HepG2 (cell line): ENCODE measurements around the gene ACSF3. TPM values are rescaled to one million over a fixed set of nuclear protein-coding genes. Genes with fewer than 3 reads are reported as not detected.

Experiments used
- DPF2 ChIP-seq: sonication (generic); formaldehyde crosslinking; IDR thresholded peaks from 2 replicates; pipeline ENCODE4 v1.4.0; 2020; ENCODE audit warnings: mild to moderate bottlenecking, low read depth, missing genetic modification reagents, borderline replicate concordance
- GABPA ChIP-seq, 2 experiments: IDR thresholded peaks; 2 replicates each; pipeline ENCODE4 v1.6.1; 2011 to 2016; ENCODE audit warnings: low read depth in 2 of 2, low read length in 1 of 2, missing biosample characterization in 1 of 2, missing genetic modification characterization in 1 of 2
- HNF4A ChIP-seq: sonication (generic); formaldehyde crosslinking; IDR thresholded peaks from 2 replicates; pipeline ENCODE4 v1.4.0; 2020; ENCODE audit warnings: missing genetic modification reagents
- IKZF1 ChIP-seq: fragments of 450-650 bp; IDR thresholded peaks from 2 replicates; pipeline ENCODE4 v1.7.1; 2016
- KDM5B ChIP-seq: sonication (generic); formaldehyde crosslinking; IDR thresholded peaks from 2 replicates; pipeline ENCODE4 v1.4.0; 2020; ENCODE audit warnings: missing genetic modification reagents, mild to moderate bottlenecking, borderline replicate concordance
- MTA1 ChIP-seq: sonication (generic); formaldehyde crosslinking; IDR thresholded peaks from 2 replicates; pipeline ENCODE4 v1.4.0; 2020; ENCODE audit warnings: missing genetic modification reagents, mild to moderate bottlenecking, borderline replicate concordance
- PITX1 ChIP-seq: sonication (generic); formaldehyde crosslinking; IDR thresholded peaks from 2 replicates; pipeline ENCODE4 v1.5.1; 2020; ENCODE audit warnings: mild to moderate bottlenecking, missing genetic modification reagents
- POGZ ChIP-seq: sonication (generic); formaldehyde crosslinking; IDR thresholded peaks from 2 replicates; pipeline ENCODE4 v1.4.0; 2020; ENCODE audit warnings: mild to moderate bottlenecking, missing genetic modification reagents
- RFX3 ChIP-seq: IDR thresholded peaks from 2 replicates; pipeline ENCODE4 v1.6.1; 2016; ENCODE audit warnings: missing biosample characterization, missing genetic modification reagents
- SP4 ChIP-seq: sonication (generic); formaldehyde crosslinking; IDR thresholded peaks from 2 replicates; pipeline ENCODE4 v1.8.1; 2023; ENCODE audit warnings: mild to moderate bottlenecking, missing genetic modification reagents
- SRF ChIP-seq: IDR thresholded peaks from 2 replicates; pipeline ENCODE4 v1.6.1; 2011; ENCODE audit warnings: mild to moderate bottlenecking, low read depth, low read length, moderate library complexity
- YEATS2 ChIP-seq: sonication (generic); formaldehyde crosslinking; IDR thresholded peaks from 2 replicates; pipeline ENCODE4 v1.4.0; 2020; ENCODE audit warnings: missing genetic modification reagents, borderline replicate concordance
- ZFX ChIP-seq: sonication (generic); formaldehyde crosslinking; IDR thresholded peaks from 2 replicates; pipeline ENCODE4 v1.4.0; 2020; ENCODE audit warnings: mild to moderate bottlenecking, low read depth, missing genetic modification reagents, moderate library complexity
- ZNF33A ChIP-seq: sonication (generic); formaldehyde crosslinking; IDR thresholded peaks from 2 replicates; pipeline ENCODE4 v1.5.1; 2020; ENCODE audit warnings: missing genetic modification reagents, mild to moderate bottlenecking, moderate library complexity, borderline replicate concordance
- ZNF407 ChIP-seq: sonication (generic); formaldehyde crosslinking; IDR thresholded peaks from one replicate; pipeline ENCODE4 v1.5.1; 2020; ENCODE audit warnings: mild to moderate bottlenecking, missing genetic modification reagents; ENCODE audit errors: not compliant biosample characterization
- ZNF598 ChIP-seq: sonication (generic); formaldehyde crosslinking; IDR thresholded peaks from 2 replicates; pipeline ENCODE4 v1.5.1; 2020; ENCODE audit warnings: mild to moderate bottlenecking, missing genetic modification reagents, borderline replicate concordance
- ZNF7 ChIP-seq: IDR thresholded peaks from 2 replicates; pipeline ENCODE4 v1.6.1; 2016; ENCODE audit warnings: missing biosample characterization, missing genetic modification reagents
- ZNF746 ChIP-seq: sonication (generic); formaldehyde crosslinking; IDR thresholded peaks from 2 replicates; pipeline ENCODE4 v1.8.0; 2022; ENCODE audit warnings: mild to moderate bottlenecking, missing genetic modification reagents
- ZNF75D ChIP-seq: sonication (generic); formaldehyde crosslinking; IDR thresholded peaks from 2 replicates; pipeline ENCODE4 v1.8.1; 2023; ENCODE audit warnings: missing genetic modification reagents, mild to moderate bottlenecking, borderline replicate concordance
- polyA plus RNA-seq, 8 experiments: library from polyadenylated mRNA; depleted of rRNA in 3 of 8; stranded (reverse) in 7 of 8; unstranded in 1 of 8; fragments of >200 nt; fragmentation: Illumina TruSeq in 4 of 8; extraction: Trizol in 4 of 8; gene quantifications; 2 replicates each; pipeline versions ENCODE4 v1.2.1 to v1.2.3, GENCODE V29; 2011 to 2016; ENCODE audit warnings: low read depth in 4 of 8, missing spikeins in 1 of 8, mixed read lengths in 1 of 8; ENCODE audit not compliant: insufficient read depth in 1 of 8
- total RNA-seq, 5 experiments: library from RNA; depleted of rRNA; stranded (reverse); fragments of >200 nt; fragmentation: Illumina TruSeq; extraction: Trizol; gene quantifications; 2 replicates each; pipeline ENCODE4 v1.2.3, GENCODE V29; 2016; ENCODE audit warnings: low read depth in 1 of 5
- TF ChIP-seq, protein P1 (sequence below): IDR thresholded peaks from 2 replicates; pipeline ENCODE4 v1.6.1; 2016; ENCODE audit warnings: low read depth, borderline replicate concordance
- TF ChIP-seq, protein P2 (sequence below): sonication (generic); formaldehyde crosslinking; IDR thresholded peaks from 2 replicates; pipeline ENCODE4 v1.8.1; 2023; ENCODE audit warnings: mild to moderate bottlenecking, moderate library complexity, missing genetic modification reagents

ACSF3 gene
- total and polyA plus RNA-seq, 2 of the 13 experiments (the other 11 are each of a cell fraction or from before 2014, with no cell fraction given): 14.9 to 30.6 TPM

- TF ChIP-seq RFX3 (CRISPR knock-in tag) (no peak), KDM5B (CRISPR knock-in tag) (peak; percentile 52; the same call in 1 of the 2 replicates), PITX1 (CRISPR knock-in tag) (no peak; the same call in 1 of the 2 replicates), ZNF75D (CRISPR knock-in tag) (no peak), ZNF598 (no peak), POGZ (no peak), IKZF1 (no peak), YEATS2 (CRISPR knock-in tag) (no peak), DPF2 (CRISPR knock-in tag) (no peak), SRF (no peak), GABPA (IDR thresholded peaks at IDR 0.05; ENCODE audit: low read depth, low read length) (no peak), GABPA (CRISPR knock-in tag; IDR thresholded peaks at IDR 0.05; ENCODE audit: low read depth) (no peak), ZFX (peak; percentile 62), HNF4A (CRISPR knock-in tag) (peak; percentile 56), ZNF7 (peak; percentile 89), ZNF407 (CRISPR knock-in tag) (no peak), ZNF746 (CRISPR knock-in tag) (0 out of 2 replicates have a peak, but pooled peaks have one; percentile 11), MTA1 (CRISPR knock-in tag) (no peak), ZNF33A (CRISPR knock-in tag) (no peak), SP4 (CRISPR knock-in tag) (peak; percentile 41; the same call in 1 of the 2 replicates)
- TF ChIP-seq, protein P1, sequence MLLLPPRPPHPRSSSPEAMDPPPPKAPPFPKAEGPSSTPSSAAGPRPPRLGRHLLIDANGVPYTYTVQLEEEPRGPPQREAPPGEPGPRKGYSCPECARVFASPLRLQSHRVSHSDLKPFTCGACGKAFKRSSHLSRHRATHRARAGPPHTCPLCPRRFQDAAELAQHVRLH (CRISPR knock-in tag): no peak
- TF ChIP-seq, protein P2, sequence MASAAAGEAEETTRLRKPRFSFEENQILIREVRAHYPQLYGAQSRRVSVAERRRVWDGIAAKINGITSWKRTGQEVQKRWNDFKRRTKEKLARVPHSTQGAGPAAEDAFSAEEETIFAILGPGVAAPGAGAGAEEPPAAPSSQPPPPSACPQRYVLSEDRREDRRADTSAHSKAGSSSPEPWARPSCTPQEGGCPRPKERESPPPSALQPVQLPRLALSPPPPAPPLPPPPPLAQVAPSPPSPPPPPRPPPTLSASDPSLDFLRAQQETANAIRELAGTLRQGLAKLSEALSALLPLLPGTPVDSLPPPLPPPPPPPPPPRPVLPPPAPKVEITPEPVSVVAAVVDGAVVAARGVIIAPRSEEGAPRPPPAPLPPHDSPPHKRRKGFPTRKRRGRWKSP: no peak
Observed at GRCh38 chr16:89190150-89190958, 96.7 kb downstream of the ACSF3 start (continued).
